ENCODE measurements around the gene TCAIM.

GRCh38 chr3:44416031-44417030 is 77.8 kb downstream of the TCAIM start:
- no peak for TF ChIP-seq EZH2 (IDR thresholded peaks at IDR 0.05)
- TF ChIP-seq POLR2AphosphoS5 (IDR thresholded peaks at IDR 0.05; ENCODE audit: borderline replicate concordance, low read depth, low read length): no peak
- TF ChIP-seq FOXP2 (optimal IDR thresholded peaks at IDR 0.05; ENCODE audit: control extremely low read depth, extremely low read length, insufficient read depth): no peak
